GM12892 (cell line): ENCODE results near the gene MAML1.

ENCODE experiments used
- DNase-seq: peaks from one replicate; pipeline ENCODE4 v3.0.0; 2011; ENCODE audit not compliant: insufficient read length
- FAIRE-seq: peaks from 2 replicates; lab custom pipeline; 2011; peaks lifted over from hg19 to GRCh38; lab: Jason Lieb, UNC
- POLR2A ChIP-seq: IDR thresholded peaks from 2 replicates; pipeline ENCODE4 v1.6.1; 2011; ENCODE audit warnings: low read depth, low read length, control low read depth
- POLR2AphosphoS5 ChIP-seq: IDR thresholded peaks from 2 replicates; pipeline ENCODE4 v1.6.1; 2011; ENCODE audit warnings: low read depth, low read length, control low read depth
- TAF1 ChIP-seq: IDR thresholded peaks from 2 replicates; pipeline ENCODE4 v1.6.1; 2011; ENCODE audit warnings: low read depth, mild to moderate bottlenecking, control low read depth, low read length, borderline replicate concordance

The MAML1 gene

DNA sequence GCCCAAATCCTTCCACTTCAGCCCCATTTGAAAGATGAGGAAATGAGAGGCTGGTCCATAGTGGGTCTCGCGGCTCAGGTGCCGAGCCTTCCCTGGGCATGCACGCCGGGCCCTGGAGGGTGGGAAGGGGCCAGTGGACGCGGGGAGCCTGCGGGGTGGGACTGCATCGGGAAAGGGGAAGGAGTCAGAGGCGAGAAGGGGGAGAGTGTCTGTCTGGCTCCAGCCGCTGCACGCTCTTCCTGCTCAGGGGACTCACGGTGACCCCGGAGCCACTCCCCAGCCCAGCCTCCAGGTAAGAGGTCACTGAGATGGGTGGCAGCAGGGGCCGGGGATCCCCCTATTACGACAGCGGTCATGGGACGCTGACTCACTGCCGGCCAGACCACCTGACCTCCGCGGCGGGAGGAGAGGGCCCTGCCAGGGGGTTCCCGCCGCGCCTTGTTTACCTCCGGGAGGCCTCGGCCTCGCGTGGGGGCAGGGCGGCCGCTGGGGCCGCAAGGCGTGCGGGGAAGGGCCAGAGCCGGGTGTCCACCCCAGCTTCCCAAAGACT, 86.2 kb downstream of the MAML1 start:
- TF ChIP-seq POLR2A (peak; percentile 56), TAF1 (0 out of 2 replicates have a peak, but pooled peaks have one; percentile 42), POLR2AphosphoS5 (peak; percentile 59)
- FAIRE-seq (peak; percentile 98), DNase-seq (peak; percentile 89)

DNA sequence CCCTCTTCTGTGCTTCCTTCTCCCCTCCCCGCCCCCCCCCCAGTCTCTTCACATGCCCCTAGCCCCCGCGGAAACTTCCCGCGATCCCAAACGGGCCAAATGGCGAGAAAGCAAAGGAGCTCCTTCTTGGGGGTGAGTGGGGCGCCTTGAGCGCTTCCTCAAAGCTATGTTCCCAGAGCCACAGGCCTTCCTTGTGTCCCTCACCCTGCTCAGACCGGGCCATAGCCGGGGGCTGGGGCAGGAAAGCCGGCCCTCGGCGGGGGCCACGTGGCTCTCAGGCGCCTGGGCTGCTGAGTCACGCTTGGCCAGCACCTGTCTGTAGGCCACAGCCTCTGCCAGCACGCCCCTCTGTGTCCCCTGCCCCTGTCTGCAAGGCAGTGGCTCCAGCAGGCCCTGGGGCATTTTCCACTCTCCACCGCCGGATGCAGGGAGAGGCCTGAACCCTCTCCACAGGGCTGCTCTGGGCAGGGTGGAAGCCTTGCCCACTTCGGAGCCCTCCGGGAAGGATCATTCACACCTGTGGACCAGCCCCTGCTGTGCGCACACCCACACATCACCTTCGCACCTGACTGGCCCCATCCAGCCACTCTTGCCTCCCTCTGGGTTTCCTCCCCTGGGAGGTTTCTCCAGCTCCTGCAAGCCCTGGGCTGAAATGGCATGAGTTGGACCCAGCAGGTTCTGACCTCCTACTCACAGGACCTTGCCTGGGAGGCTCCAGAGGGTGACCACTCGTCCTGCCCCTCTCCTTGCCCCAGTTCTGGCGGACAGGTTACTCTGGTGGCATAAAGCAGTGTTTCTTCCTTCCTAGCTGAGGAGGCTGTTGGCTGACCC, 86.9 kb downstream of the MAML1 start:
- FAIRE-seq (peak; percentile 84), DNase-seq (no peak)

DNA sequence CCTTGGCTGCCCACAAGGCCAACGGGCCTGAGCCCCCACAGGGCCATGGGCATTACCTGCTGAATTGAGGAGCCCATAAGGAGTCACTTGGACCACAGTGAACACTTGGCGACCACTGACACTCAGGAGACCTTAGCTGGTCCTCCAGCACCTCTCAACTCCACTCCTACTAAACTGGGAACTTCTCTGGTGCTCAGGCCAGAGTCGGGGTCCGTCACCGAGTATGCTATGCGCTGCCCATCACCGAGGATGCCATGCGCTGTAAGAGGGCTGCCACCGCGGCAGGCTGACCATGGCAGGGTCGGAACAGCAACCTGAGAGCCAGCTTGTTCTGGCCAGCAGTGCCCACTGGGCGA, 87.5 kb downstream of the MAML1 start:
- TF ChIP-seq POLR2A, result no peak
- no peak for TF ChIP-seq TAF1
- TF ChIP-seq POLR2AphosphoS5, result no peak
- DNase-seq (no peak), FAIRE-seq (no peak)

More for the DNA sequence above, 86.9 kb downstream of the MAML1 start:
- no peak for TF ChIP-seq TAF1
- TF ChIP-seq POLR2AphosphoS5, result no peak
- TF ChIP-seq POLR2A, result no peak

DNA sequence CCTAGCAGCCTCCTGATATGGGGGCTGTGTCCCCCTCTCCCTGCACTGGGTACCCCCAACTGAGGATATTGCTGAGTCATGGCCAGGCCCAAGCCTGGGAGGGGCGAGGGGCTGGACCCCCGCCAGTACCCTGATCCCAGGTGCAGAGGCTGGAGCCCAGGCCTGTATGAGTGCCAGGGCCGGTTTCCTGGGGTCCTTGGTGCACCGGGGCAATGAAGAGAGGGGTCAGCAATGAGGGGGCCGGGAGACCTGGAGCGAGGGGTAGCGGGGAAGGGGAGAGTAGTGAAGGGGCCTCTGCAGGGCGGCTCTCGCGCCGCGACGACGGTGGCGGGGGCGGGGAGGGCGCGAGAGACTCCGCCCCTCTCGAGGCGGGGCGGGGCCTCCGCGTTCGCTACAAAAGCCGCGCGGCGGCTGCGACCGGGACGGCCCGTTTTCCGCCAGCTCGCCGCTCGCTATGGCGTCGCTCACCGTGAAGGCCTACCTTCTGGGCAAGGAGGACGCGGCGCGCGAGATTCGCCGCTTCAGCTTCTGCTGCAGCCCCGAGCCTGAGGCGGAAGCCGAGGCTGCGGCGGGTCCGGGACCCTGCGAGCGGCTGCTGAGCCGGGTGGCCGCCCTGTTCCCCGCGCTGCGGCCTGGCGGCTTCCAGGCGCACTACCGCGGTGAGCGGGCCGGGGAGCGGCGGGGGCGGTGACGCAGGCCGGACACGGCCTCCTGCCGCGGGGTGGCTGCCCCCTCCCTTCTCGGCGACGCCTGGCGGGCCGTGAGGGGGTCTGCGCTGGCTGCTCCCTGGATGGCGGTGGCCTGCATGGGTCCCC, 88.1 kb downstream of the MAML1 start, which contains the start of gene SQSTM1:
Gene SQSTM1, plus strand, starts transcription at position 423 of the 815 bp plus-strand sequence. Its CDS starts 32 bp downstream, at position 455.
- FAIRE-seq, result peak; percentile 83
- TF ChIP-seq TAF1 (peak; percentile 79), POLR2A (peak; percentile 99), POLR2AphosphoS5 (peak; percentile 99)
- DNase-seq, result peak; percentile 84

DNA sequence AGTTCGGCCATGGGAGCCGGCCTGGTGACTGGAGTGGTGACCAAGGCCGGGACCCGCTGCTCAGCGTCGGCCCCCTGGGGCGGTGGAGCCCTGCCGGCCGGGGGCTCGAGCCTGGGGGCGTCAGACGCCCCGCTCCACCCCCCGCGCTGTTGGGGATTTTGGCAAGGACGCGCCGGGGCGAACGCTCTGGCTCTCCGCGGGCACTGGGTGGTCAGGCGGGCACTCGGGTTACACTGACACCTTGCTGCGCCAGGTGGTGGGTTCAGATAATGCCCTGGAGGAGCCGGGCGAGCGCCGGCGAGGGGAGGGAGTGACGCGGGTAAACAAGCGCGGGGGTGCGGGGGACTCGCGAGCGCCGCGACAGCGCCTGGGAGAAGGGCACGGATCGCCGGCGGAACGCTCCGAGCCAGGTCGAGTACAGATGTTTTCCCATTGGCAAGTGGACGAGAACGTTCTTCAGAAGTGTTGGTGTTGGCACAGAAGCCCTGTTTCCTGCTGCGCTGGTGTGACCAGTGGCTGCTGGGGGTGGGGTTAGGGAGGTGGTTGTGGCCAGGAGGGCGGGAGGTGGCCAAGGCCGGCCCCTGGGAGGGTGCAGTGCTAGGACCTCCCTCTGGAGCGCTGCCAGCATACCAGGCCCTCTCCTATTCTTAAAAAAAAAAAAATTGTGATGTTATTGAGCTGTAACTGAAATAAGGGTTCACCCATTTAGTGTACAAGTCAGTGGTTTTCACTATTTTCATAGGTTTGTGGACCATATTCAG, 88.9 kb downstream of the MAML1 start:
- TF ChIP-seq POLR2AphosphoS5, result 0 out of 2 replicates have a peak, but pooled peaks have one; percentile 54
- TF ChIP-seq POLR2A, result peak; percentile 69; the same call in 1 of the 2 replicates
- no peak for TF ChIP-seq TAF1
- peak; percentile 96 for DNase-seq
- peak; percentile 95 for FAIRE-seq

DNA sequence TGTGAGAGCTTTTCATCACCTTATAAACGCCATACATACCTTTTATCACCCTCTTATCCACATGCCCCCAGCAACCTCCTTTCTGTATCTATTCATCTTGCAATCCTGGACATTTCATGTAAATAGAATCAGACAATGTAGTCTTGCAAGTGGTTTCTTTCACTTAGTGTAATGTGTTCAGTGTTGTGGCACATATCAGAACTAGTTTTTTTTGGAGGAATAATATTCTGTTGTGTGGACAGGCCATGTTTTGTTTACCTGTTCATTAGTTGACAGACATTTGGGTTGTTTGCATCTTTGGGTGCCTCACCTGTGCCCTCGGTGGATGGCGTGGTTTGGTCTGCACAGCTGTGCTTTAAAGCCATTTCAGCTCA, 89.4 kb downstream of the MAML1 start:
- no peak for FAIRE-seq
- peak; percentile 19; the same call in 1 of the 2 replicates for TF ChIP-seq POLR2AphosphoS5
- TF ChIP-seq POLR2A, result no peak
- DNase-seq, result no peak

DNA sequence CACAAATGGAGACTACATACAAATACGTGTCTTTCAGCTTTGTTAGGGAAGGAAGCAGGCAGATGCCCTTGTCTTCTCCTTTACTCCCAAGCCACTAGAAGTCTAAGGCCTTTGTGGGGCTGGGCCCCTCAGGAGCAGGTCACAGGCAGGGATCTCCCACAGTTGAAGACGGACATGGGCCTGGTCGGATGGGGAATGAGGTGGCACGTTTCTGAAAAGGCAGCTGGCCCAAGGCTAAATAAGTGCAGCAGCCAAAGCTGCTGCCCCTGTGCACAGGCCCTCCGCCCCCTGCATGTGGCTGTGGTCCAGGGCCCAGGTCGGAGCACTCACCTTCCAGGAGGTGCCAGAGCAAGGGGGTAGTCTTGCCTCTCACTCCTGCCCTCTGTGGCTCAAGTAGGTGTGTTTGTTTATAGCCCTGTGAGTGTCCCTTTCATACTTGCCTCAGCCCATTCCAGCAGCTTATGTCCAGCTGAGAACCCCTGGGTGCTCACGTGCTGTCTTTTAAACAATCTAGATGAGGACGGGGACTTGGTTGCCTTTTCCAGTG, 89.9 kb downstream of the MAML1 start:
- TF ChIP-seq POLR2AphosphoS5, result no peak
- no peak for TF ChIP-seq POLR2A
- TF ChIP-seq TAF1, result no peak
- no peak for DNase-seq
- no peak for FAIRE-seq

DNA sequence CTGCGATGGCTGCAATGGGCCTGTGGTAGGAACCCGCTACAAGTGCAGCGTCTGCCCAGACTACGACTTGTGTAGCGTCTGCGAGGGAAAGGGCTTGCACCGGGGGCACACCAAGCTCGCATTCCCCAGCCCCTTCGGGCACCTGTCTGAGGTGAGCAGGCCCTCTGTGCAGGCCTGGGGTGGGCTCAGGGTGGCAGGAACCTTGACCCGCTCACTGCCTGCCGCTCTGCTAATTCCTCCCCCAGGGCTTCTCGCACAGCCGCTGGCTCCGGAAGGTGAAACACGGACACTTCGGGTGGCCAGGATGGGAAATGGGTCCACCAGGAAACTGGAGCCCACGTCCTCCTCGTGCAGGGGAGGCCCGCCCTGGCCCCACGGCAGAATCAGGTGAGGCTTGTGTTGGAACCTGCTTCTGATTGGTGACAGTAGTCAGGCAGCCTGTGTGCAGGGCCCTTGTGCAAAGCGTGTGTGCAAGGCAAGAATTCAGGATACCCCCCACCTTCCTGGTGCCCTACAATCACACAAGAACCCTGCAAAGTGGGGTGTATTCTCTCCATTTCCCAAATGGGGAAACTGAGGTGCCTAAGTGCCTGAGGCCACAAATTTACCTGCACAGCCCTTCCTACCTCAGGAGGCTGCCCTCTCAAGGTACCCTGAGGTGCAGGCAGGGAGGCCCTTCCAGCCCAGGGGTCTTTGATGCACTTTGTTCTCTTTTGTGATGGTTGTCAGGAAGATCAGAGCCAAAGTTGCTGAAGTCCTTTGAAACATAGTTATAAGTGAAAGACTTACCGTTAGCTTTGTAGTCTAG, 91.5 kb downstream of the MAML1 start:
- FAIRE-seq, result no peak
- TF ChIP-seq POLR2AphosphoS5 (peak; percentile 26), POLR2A (no peak)
- no peak for DNase-seq

DNA sequence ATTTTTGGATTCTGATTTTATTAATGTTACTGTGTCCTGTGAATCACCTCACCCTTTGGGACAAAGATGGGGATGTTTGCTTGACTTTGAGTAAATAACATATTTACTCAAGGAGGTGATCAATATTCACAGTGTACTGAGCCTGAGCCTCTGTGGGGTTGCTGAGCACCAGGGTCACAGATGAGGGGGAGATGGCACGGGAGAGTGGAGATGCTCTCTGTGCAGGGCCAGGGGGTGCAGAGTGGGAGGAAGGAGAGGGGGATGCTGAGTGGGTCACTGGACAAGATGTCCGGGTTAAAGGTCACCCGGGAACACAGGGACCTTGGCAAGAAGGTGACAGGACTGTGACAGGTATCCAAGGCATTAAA, 92.1 kb downstream of the MAML1 start:
- FAIRE-seq (no peak), DNase-seq (no peak)
- peak; percentile 55; the same call in 1 of the 2 replicates for TF ChIP-seq POLR2A
- no peak for TF ChIP-seq TAF1
- no peak for TF ChIP-seq POLR2AphosphoS5

DNA sequence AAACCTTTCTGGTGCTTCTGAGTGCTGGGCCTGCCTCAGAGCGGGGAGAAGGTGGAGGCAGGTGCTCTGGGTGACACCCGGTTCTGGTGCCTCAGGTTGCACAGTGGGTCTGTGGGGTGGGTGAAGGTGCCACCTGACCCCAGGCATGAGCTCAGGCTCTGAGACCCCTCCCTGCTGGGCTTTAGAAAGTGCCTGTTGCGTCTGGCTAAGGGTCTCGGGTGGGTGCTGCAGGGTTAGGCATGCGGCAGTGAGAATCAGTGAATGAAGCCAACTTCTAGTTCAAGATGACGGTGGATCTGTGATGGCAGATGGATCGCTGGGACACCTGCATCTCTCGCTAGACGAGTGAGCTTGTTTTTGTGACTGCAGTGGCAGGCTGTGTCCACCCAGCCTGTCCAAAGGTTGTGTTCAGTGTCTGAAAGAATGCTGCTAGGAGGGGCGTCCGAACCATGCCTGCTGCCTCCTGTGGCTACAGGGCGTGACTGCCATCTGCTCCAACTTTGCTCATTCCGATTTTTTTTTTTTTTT, 93.1 kb downstream of the MAML1 start:
- FAIRE-seq (no peak), DNase-seq (no peak)
- TF ChIP-seq POLR2AphosphoS5, result no peak
- no peak for TF ChIP-seq POLR2A
- no peak for TF ChIP-seq TAF1
